HG03097 (cell line): ENCODE measurements around the gene DDR2.

Experiments used
- ATAC-seq: cut with Tn5 transposase; IDR thresholded peaks from one replicate; pipeline ENCODE4 v1.9.1; 2021; ENCODE audit not compliant: unreplicated experiment, low FRiP score

DDR2 gene

GRCh38 chr1:162670928-162671663 is 38.8 kb downstream of the DDR2 start:
- ATAC-seq: no peak

DNA sequence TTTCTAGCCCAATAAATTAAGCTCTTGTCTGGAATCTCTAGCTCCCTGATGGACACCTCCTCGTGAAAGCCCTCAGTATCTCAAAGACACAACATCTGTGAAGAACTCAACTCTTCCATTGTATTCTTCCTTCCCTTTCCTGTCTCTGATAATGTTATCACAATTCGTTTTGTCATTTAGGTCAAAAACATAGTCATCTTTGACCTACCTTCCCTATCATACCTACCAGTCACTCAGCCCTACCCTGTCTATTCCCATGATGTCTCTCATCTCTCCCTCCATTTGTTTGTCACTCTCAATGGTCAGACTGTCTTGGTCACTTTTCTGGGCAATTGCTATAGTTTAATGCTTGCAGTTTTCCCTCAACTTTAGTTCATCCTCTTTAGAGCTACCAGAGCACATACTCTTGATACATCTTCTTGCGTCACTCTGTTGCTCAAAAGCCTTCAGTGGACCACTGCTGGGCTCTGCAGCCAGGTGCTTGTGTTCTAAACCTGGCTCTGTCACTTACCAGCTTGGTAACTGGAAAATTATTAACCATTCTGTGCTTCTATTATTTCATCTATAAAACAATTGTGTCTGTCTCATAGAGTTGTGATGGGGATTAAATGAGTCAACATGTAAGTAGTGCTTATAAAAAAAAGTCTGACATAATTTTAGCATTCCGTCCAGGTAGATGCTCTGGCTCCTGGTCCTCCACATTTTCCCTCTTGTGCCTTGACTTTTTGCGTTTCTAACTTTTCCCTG is 39.6 kb downstream of the DDR2 start:
- no peak for ATAC-seq

DNA sequence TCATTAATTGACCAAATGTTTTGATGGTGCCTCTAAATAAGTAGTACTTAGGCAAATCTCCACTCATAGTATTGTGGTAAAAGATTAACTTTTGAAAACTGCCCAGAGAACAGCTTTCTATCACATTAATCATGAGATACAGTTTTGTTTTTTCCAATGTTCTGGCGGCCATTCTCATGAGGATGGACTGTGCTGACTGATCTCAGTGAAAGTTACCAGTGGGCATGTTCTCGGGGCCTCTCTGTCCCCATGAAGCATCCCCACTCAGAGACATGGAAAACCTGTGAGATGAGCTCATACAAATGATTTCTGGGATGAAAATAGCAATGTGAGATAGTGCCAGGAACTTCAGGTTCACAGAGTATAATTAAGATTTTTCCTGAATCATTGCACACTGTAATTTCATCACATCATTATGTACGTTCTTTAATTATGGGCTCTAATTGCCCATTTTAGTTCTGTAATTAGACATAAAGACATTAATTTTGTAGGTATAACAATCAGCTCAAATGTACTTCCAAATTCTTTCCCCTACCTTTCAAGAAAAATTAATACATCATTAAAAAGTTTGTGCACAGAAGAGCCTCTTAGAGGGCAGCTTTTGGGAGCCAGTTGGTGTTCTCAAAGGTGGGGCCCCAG is 40.5 kb downstream of the DDR2 start:
- no peak for ATAC-seq

GRCh38 chr1:162674034-162674608 is 41.9 kb downstream of the DDR2 start:
- no peak for ATAC-seq

- no peak for ATAC-seq
Observed at GRCh38 chr1:162676087-162676486, 43.8 kb downstream of the DDR2 start.

GRCh38 chr1:162676750-162677149 is 44.5 kb downstream of the DDR2 start:
- ATAC-seq: no peak

DNA sequence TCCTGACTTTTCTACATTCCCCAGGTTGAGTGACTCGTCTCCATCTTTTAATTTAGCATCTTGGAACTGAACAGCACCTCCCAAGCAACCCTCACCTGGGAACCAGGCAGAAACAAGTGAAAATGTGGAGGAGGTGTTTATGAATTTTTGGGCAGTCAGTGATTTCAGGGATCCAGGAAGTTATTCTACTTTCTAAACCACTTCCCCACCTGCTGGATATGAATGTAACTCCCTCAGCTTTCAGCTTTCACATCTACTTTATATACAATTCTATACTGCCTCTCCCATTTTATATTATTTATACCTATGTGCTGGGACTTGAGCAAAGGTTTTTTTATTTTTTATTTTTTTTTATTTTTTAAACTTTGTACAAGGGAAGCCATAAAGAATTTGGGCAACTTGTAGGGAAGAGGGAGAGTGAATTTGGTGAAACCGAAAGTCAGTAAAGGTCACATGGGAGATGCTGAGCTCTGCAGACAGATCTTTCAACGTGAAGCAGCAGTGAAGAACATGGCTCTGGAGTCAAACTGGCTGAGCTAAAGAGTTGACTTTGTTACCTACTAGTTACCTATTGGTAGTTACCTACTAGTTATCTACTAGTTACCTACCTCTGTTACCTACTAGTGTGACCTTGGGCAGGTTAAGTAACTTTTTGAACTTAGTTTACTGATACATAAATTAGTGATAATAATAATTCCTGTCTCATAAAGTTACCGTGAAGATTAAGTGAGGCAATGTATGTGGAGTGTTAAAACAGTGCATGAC is 45.5 kb downstream of the DDR2 start:
- no peak for ATAC-seq

DNA sequence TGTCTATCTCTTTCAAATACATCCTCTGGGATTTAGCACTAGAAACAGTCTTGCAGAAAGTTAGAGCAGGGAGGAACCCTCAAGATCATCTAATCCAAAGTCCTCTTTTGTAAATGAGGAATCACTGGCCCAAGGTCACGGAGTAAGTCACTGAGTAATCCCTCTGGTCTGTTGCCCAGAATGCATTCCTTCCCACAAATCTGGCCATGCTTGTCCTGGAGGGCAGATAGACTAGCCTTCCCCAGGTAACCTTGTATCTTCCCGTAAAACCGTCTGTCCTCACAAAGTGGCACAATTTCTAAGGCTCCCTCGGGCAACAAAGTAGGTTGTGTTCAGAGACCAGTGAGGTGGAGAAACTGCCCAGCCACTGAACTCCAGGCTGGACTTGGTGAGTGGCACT is 46.2 kb downstream of the DDR2 start:
- ATAC-seq: no peak

DNA sequence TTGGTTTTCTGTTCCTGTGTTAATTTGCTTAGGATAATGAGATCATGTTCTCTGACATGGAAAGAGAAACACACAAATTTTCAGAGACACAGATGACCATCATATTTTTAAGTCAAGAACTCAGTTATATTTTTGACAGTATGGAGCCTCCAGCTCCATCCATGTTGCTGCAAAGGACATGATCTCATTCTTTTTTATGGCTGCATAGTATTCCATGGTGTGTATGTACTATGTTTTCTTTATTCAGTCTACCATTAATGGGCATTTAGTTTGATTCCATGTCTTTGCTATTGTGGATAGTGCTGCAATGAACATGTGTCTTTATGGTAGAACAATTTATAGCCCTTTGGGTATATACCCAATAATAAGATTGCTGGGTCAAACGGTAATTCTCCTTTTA is 47.0 kb downstream of the DDR2 start:
- ATAC-seq: no peak

DNA sequence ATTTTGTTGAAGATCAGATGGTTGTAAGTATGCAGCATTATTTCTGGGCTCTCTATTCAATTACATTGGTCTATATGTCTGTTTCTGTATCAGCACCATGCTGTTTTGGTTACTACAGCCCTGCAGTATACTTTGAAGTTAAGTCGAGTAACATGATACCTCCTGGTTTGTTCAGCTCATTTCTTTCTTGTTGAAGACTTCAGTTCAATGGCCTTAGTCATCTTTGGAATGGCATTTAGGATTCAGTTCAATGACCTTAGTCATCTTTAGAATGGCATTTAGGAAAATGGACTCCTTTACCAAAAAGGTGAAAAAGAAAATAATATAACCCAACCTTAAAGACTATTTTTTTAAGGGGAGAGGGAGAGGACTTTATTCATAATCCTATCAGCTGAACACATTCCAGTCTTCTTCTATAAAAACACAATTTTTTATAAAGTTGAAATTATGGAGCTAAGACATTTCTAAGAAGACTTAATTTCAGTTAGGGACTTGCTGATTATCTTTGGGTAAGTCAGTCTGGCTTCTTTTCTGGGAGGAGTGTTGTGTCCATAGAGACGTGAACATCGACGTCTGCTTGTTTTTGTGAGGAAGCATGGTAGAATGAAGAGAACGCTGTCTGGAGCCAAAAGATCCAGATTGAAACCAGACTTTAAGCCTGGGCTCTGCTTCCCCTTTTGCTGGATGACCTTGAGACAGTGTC is 48.3 kb downstream of the DDR2 start:
- ATAC-seq: no peak

DNA sequence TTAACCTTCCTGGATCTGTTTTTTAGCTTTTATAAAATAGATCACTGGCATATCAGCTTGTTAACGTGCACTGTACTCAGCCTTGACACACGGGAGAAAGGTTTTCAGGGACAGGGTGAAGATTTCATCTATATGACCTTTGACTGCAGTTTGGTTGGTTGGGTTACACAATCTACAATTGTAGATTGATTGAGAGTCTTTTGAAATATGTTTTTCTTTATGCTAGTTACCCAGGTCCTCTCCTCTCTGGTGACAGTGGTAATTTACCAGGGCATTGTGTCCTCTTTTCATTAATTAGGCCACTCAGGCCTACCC is 48.8 kb downstream of the DDR2 start:
- no peak for ATAC-seq

GRCh38 chr1:162682013-162682419 is 49.8 kb downstream of the DDR2 start:
- no peak for ATAC-seq

DNA sequence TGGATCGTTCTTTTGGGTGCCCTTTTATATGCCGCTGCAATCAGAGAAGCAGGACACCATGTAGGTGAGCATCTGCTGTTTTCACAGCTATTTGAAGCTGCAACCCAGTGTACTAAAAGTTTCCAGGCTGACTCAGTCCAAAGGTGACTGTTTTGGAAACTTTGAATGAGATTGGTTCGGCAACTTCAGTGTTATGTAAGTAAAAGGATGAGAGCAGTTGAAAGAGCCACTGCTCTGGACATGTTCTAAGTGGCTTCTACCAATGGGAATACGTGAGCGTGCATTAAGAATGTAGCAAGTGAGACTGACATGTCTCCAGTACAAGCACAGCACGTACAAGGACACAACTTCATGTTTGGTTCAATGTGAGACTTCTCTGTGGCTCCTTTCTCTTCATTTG is 55.6 kb downstream of the DDR2 start:
- ATAC-seq: no peak

DNA sequence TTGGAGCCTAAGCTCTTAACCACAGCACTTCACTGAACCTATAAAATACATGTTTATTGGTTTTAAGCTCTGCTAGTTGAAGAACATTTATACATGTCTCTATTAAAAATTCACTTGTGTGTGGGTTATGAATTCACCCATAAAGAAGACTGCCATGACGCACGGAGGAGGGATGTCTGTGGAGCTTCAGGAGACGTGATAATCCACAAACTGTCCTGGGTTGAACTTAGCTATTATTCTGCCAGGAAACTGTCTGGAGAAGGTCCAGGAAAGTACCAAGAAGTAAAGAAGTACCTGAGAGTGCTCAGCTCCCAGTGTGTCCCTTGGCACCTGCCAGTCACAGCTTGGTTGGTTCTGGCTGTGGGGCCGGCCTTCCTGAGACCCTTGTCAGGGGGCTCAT is 56.3 kb downstream of the DDR2 start:
- ATAC-seq: no peak

DNA sequence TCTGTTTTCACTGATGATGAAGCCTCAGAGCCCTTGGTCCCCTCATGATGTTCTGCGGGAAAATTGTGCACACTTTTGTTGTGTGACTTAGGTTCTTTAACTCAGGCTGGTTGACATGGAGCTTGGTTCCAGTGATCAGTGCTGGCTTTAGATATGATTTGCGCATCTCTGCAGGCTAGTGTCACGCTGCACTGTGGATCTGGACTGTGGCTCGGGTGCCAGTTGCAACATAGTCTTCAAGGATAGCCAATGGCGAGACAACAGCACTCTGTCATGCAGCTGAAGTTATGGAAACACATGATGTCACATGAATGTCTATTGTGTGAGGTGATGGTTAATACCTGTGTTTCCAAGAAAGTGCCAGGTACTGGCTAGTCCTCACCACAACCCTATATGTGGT is 56.7 kb downstream of the DDR2 start:
- no peak for ATAC-seq

DNA sequence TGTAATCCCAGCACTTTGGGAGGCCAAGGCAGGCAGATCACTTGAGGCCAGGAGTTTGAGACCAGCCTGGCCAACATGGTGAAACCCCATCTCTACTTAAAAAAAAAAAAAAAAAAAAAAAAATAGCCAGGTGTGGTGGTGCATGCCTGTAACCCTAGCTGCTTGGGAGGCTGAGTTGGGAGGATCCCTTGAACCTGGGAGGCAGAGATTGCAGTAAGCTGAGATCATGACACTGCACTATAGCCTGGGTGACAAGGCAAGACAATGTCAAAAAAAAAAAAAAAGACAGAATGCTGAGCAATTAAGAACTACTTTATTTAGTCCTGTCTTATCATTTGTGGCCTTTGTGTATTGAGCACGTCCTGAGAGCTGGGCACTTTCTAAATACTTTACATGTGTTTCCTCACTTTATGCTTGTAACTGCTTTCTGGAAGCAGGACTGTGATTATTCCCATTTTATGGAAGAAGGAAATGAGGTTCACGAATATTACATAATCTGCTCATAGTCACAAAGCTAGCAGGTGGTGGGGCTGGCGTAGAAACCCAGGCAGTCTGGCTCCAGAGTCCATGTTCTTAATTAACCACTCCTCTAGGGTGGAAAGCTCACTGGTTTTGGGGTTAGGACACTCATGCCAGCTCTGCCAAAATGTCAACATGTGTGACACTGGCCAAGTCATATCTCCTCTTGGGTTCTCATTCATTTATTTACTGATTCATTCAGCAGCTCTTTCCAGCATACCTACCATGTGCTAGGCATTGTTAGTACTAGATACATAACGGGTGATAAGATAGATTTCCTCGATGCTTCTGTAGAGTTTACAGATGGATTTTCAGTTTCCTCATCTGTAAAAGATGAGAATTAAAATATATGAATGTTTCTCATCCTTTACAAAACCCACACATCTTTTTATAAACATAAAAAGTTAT is 57.7 kb downstream of the DDR2 start:
- no peak for ATAC-seq

DNA sequence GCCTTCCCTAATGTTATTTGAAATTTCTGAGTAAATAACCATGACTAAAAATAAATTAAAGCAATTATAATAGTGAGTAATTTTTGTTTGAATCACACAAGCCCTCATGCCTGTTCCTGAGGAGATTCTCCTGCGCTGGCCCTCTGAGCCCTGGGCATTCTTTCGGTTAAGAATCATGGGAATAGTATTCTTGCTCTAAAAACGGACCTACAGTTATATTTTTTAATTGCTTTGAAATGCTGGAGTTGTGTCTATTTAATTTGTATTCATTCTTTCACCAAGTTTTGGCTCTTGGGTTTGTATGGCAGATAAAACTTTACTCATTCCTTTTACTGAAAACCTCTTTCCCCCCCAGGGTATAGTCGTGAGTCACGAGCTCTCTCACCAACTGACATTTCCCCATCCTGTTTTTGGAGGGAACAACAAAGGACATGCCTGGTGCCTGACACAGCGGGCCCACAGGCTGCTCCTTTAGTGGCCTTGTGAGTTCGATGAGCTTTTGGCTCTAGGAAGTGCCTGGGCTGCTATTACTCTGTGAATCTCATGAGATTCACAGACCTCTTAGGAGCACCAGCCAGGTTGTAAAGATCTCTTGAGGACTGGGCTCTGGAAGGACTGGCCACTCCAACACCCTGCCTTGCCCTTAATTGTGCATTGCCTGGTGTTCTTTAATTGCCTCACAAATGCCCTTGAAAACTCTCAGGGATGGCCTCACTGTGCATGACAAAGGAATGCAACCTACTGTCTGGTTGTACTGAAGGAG is 58.6 kb downstream of the DDR2 start:
- ATAC-seq: no peak

- no peak for ATAC-seq
Observed at GRCh38 chr1:162691999-162692575, 59.8 kb downstream of the DDR2 start.
